HG03064 (cell line): Measurements from ENCODE around the gene MAML3.

Source experiments
- ATAC-seq: cut with Tn5 transposase; IDR thresholded peaks from one replicate; pipeline ENCODE4 v1.9.1; 2021; ENCODE audit warnings: low read depth; ENCODE audit not compliant: unreplicated experiment

Gene MAML3

GRCh38 chr4:139802931-139803330, 351.1 kb downstream of the MAML3 start:
- no peak for ATAC-seq

- ATAC-seq = no peak
Observed at GRCh38 chr4:139802488-139802887, 351.5 kb downstream of the MAML3 start.

GRCh38 chr4:139801895-139802294, 352.1 kb downstream of the MAML3 start:
- ATAC-seq = no peak

DNA sequence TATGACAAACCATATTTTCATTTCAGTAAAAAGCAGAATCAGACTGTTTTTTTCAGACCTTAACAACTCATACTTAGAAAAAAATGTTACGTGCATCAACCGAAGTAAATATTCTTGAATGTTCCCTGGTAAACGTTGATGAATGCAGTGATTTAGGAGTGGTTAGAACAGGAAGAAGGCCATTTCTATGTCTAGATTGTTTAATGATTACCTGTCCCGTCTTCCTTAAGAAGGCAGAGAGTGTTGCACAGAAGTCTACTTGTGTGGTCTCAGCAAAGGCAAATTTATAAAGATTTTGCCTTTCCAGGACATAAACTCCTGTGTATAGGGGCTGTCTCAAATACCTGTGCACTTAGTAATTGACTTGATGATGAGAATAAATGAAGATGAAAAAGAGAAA, 353.9 kb downstream of the MAML3 start:
- no peak for ATAC-seq

DNA sequence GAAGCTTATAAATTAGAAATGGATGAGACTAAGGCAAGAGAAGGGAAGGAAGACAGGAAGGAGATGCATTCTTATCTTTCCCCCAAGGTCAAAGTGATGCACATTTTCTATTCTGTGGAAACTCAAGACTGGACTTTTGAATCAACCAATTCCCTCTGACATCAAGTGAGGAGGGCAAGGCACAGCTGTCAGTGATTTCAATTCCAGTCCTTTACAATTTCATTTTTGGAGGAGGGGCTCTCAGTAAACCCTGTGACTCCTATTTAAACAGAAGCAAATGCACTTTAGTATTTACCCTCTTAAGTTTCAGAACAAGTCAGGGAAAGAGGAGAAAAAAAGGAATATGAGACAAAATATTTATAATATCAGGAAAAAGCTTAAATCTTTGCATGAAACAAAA, 354.4 kb downstream of the MAML3 start:
- ATAC-seq = no peak

- ATAC-seq = no peak
Observed at GRCh38 chr4:139798456-139798855, 355.5 kb downstream of the MAML3 start.

- no peak for ATAC-seq
Observed at GRCh38 chr4:139797287-139797686, 356.7 kb downstream of the MAML3 start.

- no peak for ATAC-seq
Observed at GRCh38 chr4:139795527-139796314, 358.3 kb downstream of the MAML3 start.

DNA sequence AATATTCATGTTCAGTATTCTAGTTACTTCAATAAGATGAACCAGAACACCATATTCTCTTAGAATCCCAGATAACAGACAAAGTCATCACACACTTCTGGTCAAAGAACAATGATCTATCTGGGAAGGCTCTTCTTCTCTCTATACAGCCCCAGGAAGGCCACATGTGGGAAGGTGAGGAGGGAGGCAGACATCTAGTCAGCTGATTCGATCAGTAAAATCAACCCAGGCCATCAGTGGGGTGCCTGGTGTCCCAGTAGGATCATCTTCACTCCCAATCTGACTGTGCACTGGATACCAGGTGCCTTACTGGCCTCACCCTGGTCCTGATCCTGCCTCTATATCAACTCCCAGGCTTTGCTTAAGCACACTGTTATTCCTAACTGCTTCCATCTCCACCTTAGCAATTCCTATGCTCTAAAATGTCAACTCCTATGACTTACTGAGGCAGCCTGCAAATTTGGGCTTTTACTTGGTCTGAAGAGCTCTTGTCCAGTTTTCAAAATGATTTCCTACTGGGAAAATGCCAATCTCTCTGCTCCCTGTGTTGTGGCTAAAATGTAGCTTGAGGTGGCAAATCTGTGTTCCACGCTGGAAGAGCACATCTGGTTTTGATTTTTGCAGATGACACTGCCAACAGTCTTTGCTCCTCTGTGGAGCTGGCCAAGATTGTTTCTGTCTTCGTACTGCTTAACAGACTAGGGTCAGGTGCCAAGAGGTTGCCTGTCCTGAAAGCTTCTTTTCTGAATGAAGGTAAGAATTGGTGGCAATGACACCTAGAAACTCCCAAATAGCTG, 359.6 kb downstream of the MAML3 start:
- no peak for ATAC-seq

DNA sequence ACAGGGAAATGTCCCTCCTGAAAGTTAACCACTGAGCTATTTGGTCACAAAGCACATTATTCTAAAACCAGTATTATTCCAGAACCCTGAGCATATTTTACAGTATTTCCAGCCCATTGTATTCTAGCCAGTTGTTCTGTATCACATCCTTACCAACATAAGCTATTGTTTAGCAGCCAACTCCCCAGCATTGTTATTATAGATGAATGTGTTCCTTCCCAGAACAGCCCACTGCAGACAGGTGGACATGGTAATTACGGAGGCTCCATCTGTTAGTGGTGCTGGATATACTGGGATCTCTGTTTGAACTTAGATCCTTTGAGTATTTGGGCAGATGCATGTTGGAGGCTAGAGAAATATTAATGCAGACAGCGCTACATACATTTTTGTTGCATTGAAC, 362.3 kb downstream of the MAML3 start:
- ATAC-seq = no peak

- ATAC-seq = no peak
Observed at GRCh38 chr4:139790291-139790690, 363.7 kb downstream of the MAML3 start.

DNA sequence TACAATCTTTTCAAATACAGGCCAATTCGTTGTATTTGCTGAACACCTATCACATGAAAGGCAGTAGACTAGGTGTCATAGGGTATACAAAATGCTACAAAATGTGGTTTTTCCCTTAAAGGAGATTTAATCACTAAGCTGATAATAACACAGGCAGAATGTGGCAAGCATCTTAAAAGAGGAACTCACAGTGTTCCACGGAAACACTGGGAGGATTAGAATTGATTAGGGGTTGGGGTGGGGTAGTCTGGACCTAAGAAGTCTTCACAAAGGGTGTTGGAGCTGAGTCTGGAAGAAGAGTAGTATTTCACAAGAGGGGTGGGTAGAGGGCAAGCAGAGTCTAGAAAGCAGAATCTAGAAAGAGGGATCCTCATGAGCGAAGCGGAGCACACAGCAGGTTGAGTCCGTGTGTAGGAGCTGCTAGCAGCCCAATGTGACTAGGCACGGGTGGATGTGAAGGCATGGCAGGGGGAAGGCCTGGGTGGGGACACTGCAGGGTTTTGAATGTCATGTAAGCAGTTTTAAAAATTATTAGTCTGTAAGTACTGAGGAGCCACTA, 364.8 kb downstream of the MAML3 start:
- no peak for ATAC-seq

DNA sequence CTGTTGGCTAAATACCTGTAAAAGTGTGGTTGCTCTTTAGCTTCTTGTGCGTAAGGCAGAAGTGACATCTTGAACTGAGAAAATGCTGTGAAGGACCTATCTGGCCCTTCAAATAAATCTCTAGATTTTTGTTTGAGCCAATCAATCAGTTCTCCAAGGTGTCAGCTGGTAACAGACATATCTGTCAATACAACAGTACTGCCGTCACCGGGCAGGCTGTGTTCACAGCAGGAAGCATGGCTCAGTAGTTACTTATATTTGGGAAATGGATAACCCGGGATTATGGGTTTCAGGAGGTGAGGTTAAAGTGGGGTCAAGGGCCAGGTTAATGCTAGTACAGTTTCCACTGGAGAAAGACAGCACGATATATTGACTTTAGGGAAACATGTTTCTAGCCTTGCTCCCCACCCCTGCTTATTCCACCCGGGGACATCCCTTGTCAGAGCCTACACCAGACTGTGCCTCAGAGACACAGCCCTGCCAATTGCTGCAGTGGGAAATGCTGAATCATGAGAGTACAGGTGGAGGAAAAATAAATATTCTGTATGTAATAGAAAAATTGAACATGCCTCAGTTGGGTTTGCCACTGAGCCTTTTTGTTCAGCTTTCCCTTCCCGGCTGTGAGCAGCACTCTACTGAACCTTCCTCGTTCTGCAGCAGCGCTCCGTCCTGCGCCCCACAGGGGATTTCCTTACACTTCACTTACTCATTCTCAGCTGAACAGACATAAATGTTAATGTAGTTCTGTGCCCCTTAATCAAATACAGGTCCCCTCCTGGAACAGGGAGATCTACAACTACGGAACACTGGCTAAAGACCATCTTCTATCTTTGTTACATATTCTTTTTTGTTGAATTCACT, 367.3 kb downstream of the MAML3 start:
- ATAC-seq = no peak

GRCh38 chr4:139785356-139785755, 368.6 kb downstream of the MAML3 start:
- ATAC-seq = no peak

GRCh38 chr4:139783741-139784484, 370.1 kb downstream of the MAML3 start:
- no peak for ATAC-seq

- ATAC-seq = no peak
Observed at GRCh38 chr4:139782926-139783522, 371.0 kb downstream of the MAML3 start.

GRCh38 chr4:139781066-139781465, 372.9 kb downstream of the MAML3 start:
- no peak for ATAC-seq

DNA sequence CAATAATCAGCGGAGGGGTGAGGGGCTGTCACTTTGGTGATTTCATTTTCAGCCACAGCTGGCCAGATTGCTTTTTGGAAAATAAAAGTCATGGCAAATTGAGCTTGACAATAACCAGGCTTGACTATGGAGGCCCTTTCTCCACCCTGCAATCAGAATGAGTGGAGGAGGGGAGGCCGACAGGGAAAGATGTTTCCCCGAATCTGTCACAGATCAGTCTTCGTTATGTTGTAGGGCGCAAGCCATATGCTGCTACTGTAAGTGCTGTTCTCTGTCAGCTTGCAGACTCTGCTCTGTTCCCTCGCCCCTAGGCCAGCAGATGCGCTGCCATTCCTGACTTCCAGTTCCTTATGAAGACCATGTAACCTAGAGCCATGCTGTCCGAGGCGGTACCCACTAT, 374.3 kb downstream of the MAML3 start:
- ATAC-seq = no peak

DNA sequence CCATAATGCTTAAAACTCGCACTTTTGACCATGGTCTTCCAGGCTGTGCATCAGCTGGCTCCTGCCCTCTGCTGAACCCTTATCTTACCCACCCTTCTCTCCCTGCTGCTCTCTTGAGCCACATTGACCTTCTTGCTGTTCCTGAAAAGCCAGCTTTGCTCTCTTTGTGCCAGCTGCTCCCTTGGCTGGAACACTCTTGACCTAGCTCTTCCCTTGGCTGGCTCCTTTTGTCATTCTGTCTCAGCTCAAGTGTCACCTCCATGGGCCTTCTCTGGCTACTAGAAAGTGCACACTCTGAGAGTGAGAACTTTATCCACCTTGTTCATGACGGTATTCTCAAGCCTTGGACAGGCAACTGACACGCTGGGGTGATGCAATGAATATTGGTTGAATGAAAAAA, 376.2 kb downstream of the MAML3 start:
- ATAC-seq = no peak

- no peak for ATAC-seq
Observed at GRCh38 chr4:139776235-139776634, 377.7 kb downstream of the MAML3 start.
